ENCODE results near the gene VPS26A. TPM values are rescaled to one million over a fixed set of nuclear protein-coding genes. Genes with fewer than 3 reads are reported as not detected.

The VPS26A gene
- total RNA-seq, 2 donors from 2014 or later: 41.2 to 46.5 TPM

- no peak for TF ChIP-seq CTCF (conservative IDR thresholded peaks at IDR 0.05)
- WGBS, 2 experiments (ENCODE audit: insufficient coverage in 1 of 2, insufficient read length in 1 of 2): 93 to 100% methylated on average over 3 of the region's 3 CpGs
- Mint-ChIP-seq H3K27me3 (ENCODE audit: insufficient read depth) (no peaks in the 10 kb centered on the region), H3K4me3 (no peak overlapping the region), H3K36me3 (ENCODE audit: low read depth) (peaks cover 19% of the 10 kb centered on the region), H3K27ac (no peak overlapping the region), H3K9me3 (peaks cover 5% of the 10 kb centered on the region), H3K4me1 (no peaks in the 10 kb centered on the region)
- H3K9ac ChIP-seq (ENCODE audit: extremely low read depth, low read length, poor library complexity, severe bottlenecking): no peak overlapping the region
- H3K27ac ChIP-seq (ENCODE audit: low read depth, low read length): no peak overlapping the region
- no peaks in the 10 kb centered on the region for H3K9me3 ChIP-seq (ENCODE audit: control insufficient read depth, low read length)
- no peaks in the 10 kb centered on the region for H3K4me1 ChIP-seq (ENCODE audit: control insufficient read depth, insufficient read depth, low read length)
- no peaks in the 10 kb centered on the region for H3K27me3 ChIP-seq (ENCODE audit: control insufficient read depth, insufficient read depth, low read length, poor library complexity, severe bottlenecking)
- peaks cover 26% of the 10 kb centered on the region for H3K36me3 ChIP-seq (ENCODE audit: control insufficient read depth, insufficient read depth, low read length)
- H3K4me3 ChIP-seq (ENCODE audit: low read length): no peak overlapping the region
- no peak for DNase-seq
These were observed 87.5 kb downstream of the VPS26A start for GRCh38 chr10:69211524-69211923.

GRCh38 chr10:69213591-69214311, 89.8 kb downstream of the VPS26A start:
- WGBS, 2 experiments (ENCODE audit: insufficient coverage in 1 of 2, insufficient read length in 1 of 2): 84 to 92% methylated on average over 4 to 5 of the region's 5 CpGs
- no peak for DNase-seq
- peaks cover 7% of the 10 kb centered on the region for H3K36me3 ChIP-seq (ENCODE audit: control insufficient read depth, insufficient read depth, low read length)
- H3K4me1 Mint-ChIP-seq: no peaks in the 10 kb centered on the region
- H3K9ac ChIP-seq (ENCODE audit: extremely low read depth, low read length, poor library complexity, severe bottlenecking): no peak overlapping the region
- no peaks in the 10 kb centered on the region for H3K9me3 ChIP-seq (ENCODE audit: control insufficient read depth, low read length)
- no peaks in the 10 kb centered on the region for H3K27me3 Mint-ChIP-seq (ENCODE audit: insufficient read depth)
- no peak overlapping the region for H3K27ac Mint-ChIP-seq
- H3K4me1 ChIP-seq (ENCODE audit: control insufficient read depth, insufficient read depth, low read length): no peaks in the 10 kb centered on the region
- peaks cover 5% of the 10 kb centered on the region for H3K9me3 Mint-ChIP-seq
- H3K36me3 Mint-ChIP-seq (ENCODE audit: low read depth): peaks cover 3% of the 10 kb centered on the region
- no peak overlapping the region for H3K4me3 ChIP-seq (ENCODE audit: low read length)
- no peak for TF ChIP-seq CTCF (conservative IDR thresholded peaks at IDR 0.05)
- no peak overlapping the region for H3K4me3 Mint-ChIP-seq
- H3K27ac ChIP-seq (ENCODE audit: low read depth, low read length): no peak overlapping the region
- no peaks in the 10 kb centered on the region for H3K27me3 ChIP-seq (ENCODE audit: control insufficient read depth, insufficient read depth, low read length, poor library complexity, severe bottlenecking)

GRCh38 chr10:69214666-69215131, 90.7 kb downstream of the VPS26A start:
- H3K9me3 ChIP-seq (ENCODE audit: control insufficient read depth, low read length): no peaks in the 10 kb centered on the region
- no peaks in the 10 kb centered on the region for H3K4me1 Mint-ChIP-seq
- H3K4me3 Mint-ChIP-seq: no peak overlapping the region
- H3K4me1 ChIP-seq (ENCODE audit: control insufficient read depth, insufficient read depth, low read length): no peaks in the 10 kb centered on the region
- H3K27ac ChIP-seq (ENCODE audit: low read depth, low read length): no peak overlapping the region
- no peak overlapping the region for H3K4me3 ChIP-seq (ENCODE audit: low read length)
- DNase-seq: no peak
- H3K9me3 Mint-ChIP-seq: peaks cover 5% of the 10 kb centered on the region
- H3K27me3 ChIP-seq (ENCODE audit: control insufficient read depth, insufficient read depth, low read length, poor library complexity, severe bottlenecking): no peaks in the 10 kb centered on the region
- H3K9ac ChIP-seq (ENCODE audit: extremely low read depth, low read length, poor library complexity, severe bottlenecking): no peak overlapping the region
- 97% methylated on average over 6 of the region's 6 CpGs; no CpG with 5 or more reads in 1 of the 2 experiments for WGBS, 2 experiments (ENCODE audit: insufficient coverage in 1 of 2, insufficient read length in 1 of 2)
- H3K27me3 Mint-ChIP-seq (ENCODE audit: insufficient read depth): no peaks in the 10 kb centered on the region
- no peak for TF ChIP-seq CTCF (conservative IDR thresholded peaks at IDR 0.05)
- H3K36me3 Mint-ChIP-seq (ENCODE audit: low read depth): no peaks in the 10 kb centered on the region
- H3K27ac Mint-ChIP-seq: no peak overlapping the region
- no peaks in the 10 kb centered on the region for H3K36me3 ChIP-seq (ENCODE audit: control insufficient read depth, insufficient read depth, low read length)
